MG63 (cell line): ENCODE measurements around the gene IFITM10. TPM values are rescaled to one million over a fixed set of nuclear protein-coding genes. Genes with fewer than 3 reads are reported as not detected.
"Not testable (repeated sequence)": the region's sequence is repeated elsewhere in the genome, so short reads cannot be mapped to it uniquely, and the experiment has no call there.

Experiments used
- DNase-seq: peaks from one replicate; pipeline ENCODE4 v3.0.0-alpha.2; 2020
- H3K27me3 ChIP-seq: fragments of 250-450 bp; sonication (Bioruptor Pico); 2 replicates; pipeline ENCODE4 v1.5.1; 2020; ENCODE audit warnings: mild to moderate bottlenecking, moderate library complexity
- H3K36me3 ChIP-seq: fragments of 250-450 bp; sonication (Bioruptor Pico); 2 replicates; pipeline ENCODE4 v1.5.1; 2020; ENCODE audit warnings: mild to moderate bottlenecking, moderate library complexity
- H3K4me3 ChIP-seq: fragments of 250-450 bp; sonication (Bioruptor Pico); 2 replicates; pipeline ENCODE4 v1.5.1; 2020; ENCODE audit warnings: mild to moderate bottlenecking, moderate library complexity
- H3K9me3 ChIP-seq: fragments of 250-450 bp; sonication (Bioruptor Pico); 2 replicates; pipeline ENCODE4 v1.5.1; 2020; ENCODE audit warnings: mild to moderate bottlenecking, moderate library complexity
- total RNA-seq: library from RNA; depleted of rRNA; stranded (reverse); fragments of >200 nt; shearing (Covaris generic); gene quantifications from 2 replicates; pipeline ENCODE4 v1.2.3, GENCODE V29; 2014; ENCODE audit warnings: low replicate concordance; rRNA removed

Gene IFITM10
- total RNA-seq, 1 experiment from 2014 or later = 0.03 TPM

GRCh38 chr11:1683216-1683615, 67.2 kb downstream of the IFITM10 start:
- not testable (repeated sequence) for H3K4me3 ChIP-seq, H3K36me3 ChIP-seq, H3K27me3 ChIP-seq, DNase-seq, H3K9me3 ChIP-seq

Other genes starting within 250 kb of the IFITM10 start
- 1.1 and 4.5 TPM in 2 replicates for gene DUSP8, start 178.3 kb downstream of the IFITM10 start, total RNA-seq
- gene KRTAP5-1, start 165.3 kb downstream of the IFITM10 start, total RNA-seq = not detected in 2 replicates
- not detected in 2 replicates for gene KRTAP5-2, start 152.3 kb downstream of the IFITM10 start, total RNA-seq
- not detected in 2 replicates for gene KRTAP5-3, start 142.1 kb downstream of the IFITM10 start, total RNA-seq
- not detected in 2 replicates for gene KRTAP5-4, start 128.5 kb downstream of the IFITM10 start, total RNA-seq
- not detected in 2 replicates for gene KRTAP5-5, start 120.8 kb downstream of the IFITM10 start, total RNA-seq
- not detected in 2 replicates for gene KRTAP5-6, start 53.4 kb downstream of the IFITM10 start, total RNA-seq
- 201 and 234 TPM in 2 replicates for gene CTSD, start 13.3 kb upstream of the IFITM10 start, total RNA-seq
- gene SYT8, start 84.4 kb upstream of the IFITM10 start, total RNA-seq = not detected in 2 replicates
- gene TNNI2, start 88.4 kb upstream of the IFITM10 start, total RNA-seq = not detected in 2 replicates
- gene LSP1, start 102.5 kb upstream of the IFITM10 start, total RNA-seq = 41.7 and 66.6 TPM in 2 replicates
- not detected in 2 replicates for gene PRR33, start 141.3 kb upstream of the IFITM10 start, total RNA-seq
- gene TNNT3, start 169.1 kb upstream of the IFITM10 start, total RNA-seq = not detected in 2 replicates
- 26.6 TPM in 1 of 2 replicates, not detected in the other for gene MRPL23, start 196.7 kb upstream of the IFITM10 start, total RNA-seq
- gene H19, start 247.2 kb upstream of the IFITM10 start, total RNA-seq = not detected in 2 replicates